Peyer's patch (tissue), 4 donors: ENCODE measurements around the gene SLMAP.

Source experiments
- CTCF ChIP-seq, 6 experiments: fragments of 450-650 bp in 4 of 6; fragments of 200-600 bp in 2 of 6; sonication (generic) in 1 of 6; IDR thresholded peaks; one replicate each; pipeline ENCODE4 v1.5.1; 2017 to 2019; ENCODE audit warnings: antibody characterized with exemption in 6 of 6, mild to moderate bottlenecking in 3 of 6, moderate library complexity in 1 of 6
- POLR2A ChIP-seq, 2 donors: fragments of 450-650 bp; IDR thresholded peaks; one replicate each; pipeline ENCODE4 v1.5.1; 2017; ENCODE audit warnings: antibody characterized with exemption in 2 of 2, mild to moderate bottlenecking in 2 of 2, moderate library complexity in 2 of 2

GRCh38 chr3:57942388-57942787, 186.3 kb downstream of the SLMAP start:
- TF ChIP-seq POLR2A (IDR thresholded peaks at IDR 0.05) (no peak), CTCF (IDR thresholded peaks at IDR 0.05) (no peak)
